SK-N-SH (cell line): Measurements from ENCODE around the gene DDX17. TPM values are rescaled to one million over a fixed set of nuclear protein-coding genes. Genes with fewer than 3 reads are reported as not detected.

ENCODE experiments used
- CTCF ChIA-PET: fragments of 300-600, 350-600 bp; formaldehyde crosslinking; extraction: SDS; loops from one replicate; lab custom pipeline; 2021; lab: Yijun Ruan, JAX
- POLR2A ChIA-PET: fragments of 350-600 bp; sonication (Branson Sonifier 250); formaldehyde crosslinking; extraction: SDS; loops from one replicate; lab custom pipeline; 2020; ENCODE audit warnings: antibody characterized with exemption, inconsistent platforms; lab: Yijun Ruan, JAX
- DNase-seq: peaks from one replicate; pipeline ENCODE4 v3.0.0; 2012
- H2AFZ ChIP-seq: fragments of 200-600 bp; sonication (generic); 2 replicates; pipeline ENCODE4 v1.8.1; 2016; ENCODE audit warnings: antibody characterized with exemption, mild to moderate bottlenecking, low read depth
- H3F3A ChIP-seq: fragments of 200-600 bp; sonication (generic); replicated peaks from 2 replicates; pipeline ENCODE3; 2016; ENCODE audit warnings: antibody characterized with exemption, mild to moderate bottlenecking; ENCODE audit not compliant: insufficient read depth
- H3K27ac ChIP-seq, 2 experiments: fragments of 200-500 bp in 1 of 2; fragments of 200-600 bp in 1 of 2; sonication (Bioruptor generic) in 1 of 2; sonication (generic), shearing (Covaris generic) in 1 of 2; 2 replicates each; pipeline versions ENCODE4 v1.5.1 to v1.6.1; 2014 to 2016; ENCODE audit warnings: low read depth in 2 of 2, inconsistent platforms in 1 of 2, low read length in 1 of 2, mild to moderate bottlenecking in 1 of 2, mixed read lengths in 1 of 2
- H3K27me3 ChIP-seq: fragments of 200-600 bp; sonication (generic), shearing (Covaris generic); 2 replicates; pipeline ENCODE4 v1.6.1; 2016; ENCODE audit warnings: mixed run types; ENCODE audit not compliant: insufficient read depth
- H3K36me3 ChIP-seq, 2 experiments: fragments of 200-500 bp in 1 of 2; fragments of 200-600 bp in 1 of 2; sonication (Bioruptor generic) in 1 of 2; sonication (generic) in 1 of 2; replicated peaks in 1 of 2; 2 replicates each; pipeline versions ENCODE3 to v1.5.1; 2014 to 2016; ENCODE audit warnings: low read length in 1 of 2, mild to moderate bottlenecking in 1 of 2; ENCODE audit not compliant: insufficient read depth in 2 of 2, control insufficient read depth in 1 of 2
- H3K4me1 ChIP-seq, 2 experiments: fragments of 200-500 bp in 1 of 2; fragments of 200-600 bp in 1 of 2; sonication (Bioruptor generic) in 1 of 2; sonication (generic), shearing (Covaris generic) in 1 of 2; 2 replicates each; pipeline versions ENCODE4 v1.5.1 to v1.6.1; 2014 to 2016; ENCODE audit warnings: low read depth in 1 of 2, low read length in 1 of 2, mixed run types in 1 of 2; ENCODE audit not compliant: insufficient read depth in 2 of 2, control insufficient read depth in 1 of 2
- H3K4me2 ChIP-seq: fragments of 200-600 bp; sonication (generic), shearing (Covaris generic); 2 replicates; pipeline ENCODE4 v1.6.1; 2017; ENCODE audit warnings: mixed run types
- H3K4me3 ChIP-seq, 2 experiments: fragments of 200-500 bp in 1 of 2; fragments of 200-600 bp in 1 of 2; sonication (Bioruptor generic) in 1 of 2; sonication (generic), shearing (Covaris generic) in 1 of 2; 2 replicates each; pipeline versions ENCODE4 v1.5.1 to v1.8.1; 2014 to 2016; ENCODE audit warnings: low read depth in 2 of 2, inconsistent platforms in 1 of 2, low read length in 1 of 2, mild to moderate bottlenecking in 1 of 2, mixed read lengths in 1 of 2, moderate library complexity in 1 of 2
- H3K79me2 ChIP-seq: fragments of 200-600 bp; sonication (generic); 2 replicates; pipeline ENCODE4 v1.8.1; 2017; ENCODE audit warnings: mild to moderate bottlenecking; ENCODE audit not compliant: insufficient read depth
- H3K9ac ChIP-seq: fragments of 200-600 bp; sonication (generic); 2 replicates; pipeline ENCODE4 v1.6.1; 2017; ENCODE audit warnings: mixed run types
- H3K9me2 ChIP-seq: fragments of 200-600 bp; sonication (generic); 2 replicates; pipeline ENCODE4 v1.6.1; 2017; ENCODE audit warnings: mixed run types
- H3K9me3 ChIP-seq: fragments of 200-600 bp; sonication (generic); 2 replicates; pipeline ENCODE4 v1.6.1; 2017; ENCODE audit warnings: mixed run types, mild to moderate bottlenecking, moderate library complexity
- H4K20me1 ChIP-seq: fragments of 200-600 bp; sonication (generic); 2 replicates; pipeline ENCODE4 v1.6.1; 2017; ENCODE audit warnings: mild to moderate bottlenecking, mixed run types; ENCODE audit not compliant: insufficient read depth
- ELF1 ChIP-seq: IDR thresholded peaks from 2 replicates; pipeline ENCODE4 v1.4.0; 2012
- FOSL2 ChIP-seq: IDR thresholded peaks from 2 replicates; pipeline ENCODE4 v1.4.0; 2012; ENCODE audit warnings: low read depth, mild to moderate bottlenecking, moderate library complexity, borderline replicate concordance
- GATA2 ChIP-seq: sonication (generic); formaldehyde crosslinking; IDR thresholded peaks from 2 replicates; pipeline ENCODE4 v1.5.0; 2020; ENCODE audit warnings: mild to moderate bottlenecking, missing genetic modification reagents
- JUND ChIP-seq: IDR thresholded peaks from 2 replicates; pipeline ENCODE4 v1.4.0; 2012
- MEF2A ChIP-seq: IDR thresholded peaks from 2 replicates; pipeline ENCODE4 v1.4.0; 2012; ENCODE audit warnings: low read depth, borderline replicate concordance
- MXI1 ChIP-seq: IDR thresholded peaks from 2 replicates; pipeline ENCODE4 v1.6.1; 2012; ENCODE audit warnings: mild to moderate bottlenecking, low read depth, low read length, improper control_type of control experiment
- POLR2AphosphoS5 ChIP-seq: IDR thresholded peaks from 2 replicates; pipeline ENCODE4 v1.6.1; 2012; ENCODE audit warnings: low read depth, low read length
- RAD21 ChIP-seq: IDR thresholded peaks from 2 replicates; pipeline ENCODE4 v1.6.1; 2012; ENCODE audit warnings: mild to moderate bottlenecking, low read length
- RCOR1 ChIP-seq: fragments of 150-350 bp; IDR thresholded peaks from 2 replicates; pipeline ENCODE4 v1.6.1; 2017; ENCODE audit warnings: antibody characterized with exemption, low read length
- RFX5 ChIP-seq: IDR thresholded peaks from 2 replicates; pipeline ENCODE4 v1.6.1; 2012; ENCODE audit warnings: mild to moderate bottlenecking, improper control_type of control experiment, low read length
- SIN3A ChIP-seq: IDR thresholded peaks from 2 replicates; pipeline ENCODE4 v1.6.1; 2012; ENCODE audit warnings: low read depth, mild to moderate bottlenecking, low read length, moderate library complexity, borderline replicate concordance
- SMC3 ChIP-seq: IDR thresholded peaks from 2 replicates; pipeline ENCODE4 v1.6.1; 2012; ENCODE audit warnings: low read depth, low read length, improper control_type of control experiment
- TAF1 ChIP-seq: IDR thresholded peaks from 2 replicates; pipeline ENCODE4 v1.6.1; 2012; ENCODE audit warnings: low read depth, mild to moderate bottlenecking, low read length, moderate library complexity, borderline replicate concordance
- TCF12 ChIP-seq: IDR thresholded peaks from 2 replicates; pipeline ENCODE4 v1.4.0; 2012
- WGBS: methylation state at CpG from one replicate; pipeline ENCODE4 v1.1.6; 2017; ENCODE audit warnings: low lambda C conversion rate; 5-methylcytosine and 5-hydroxymethylcytosine counted together
- polyA plus RNA-seq, 3 experiments: library from polyadenylated mRNA; depleted of rRNA; stranded (reverse); fragments of >200 nt; gene quantifications; 2 replicates each; pipeline ENCODE4 v1.2.3, GENCODE V29; 2012
- TF ChIP-seq, protein P1 (sequence below): fragments of 200-600 bp; sonication (generic); IDR thresholded peaks from 2 replicates; pipeline ENCODE4 v1.6.1; 2017; ENCODE audit warnings: antibody characterized with exemption, mild to moderate bottlenecking, moderate library complexity
- TF ChIP-seq, protein P2 (sequence below): IDR thresholded peaks from 2 replicates; pipeline ENCODE4 v1.4.0; 2012; ENCODE audit warnings: low read depth, borderline replicate concordance
- TF ChIP-seq, protein P3 (sequence below): fragments of 150-350 bp; IDR thresholded peaks from 2 replicates; pipeline ENCODE4 v1.6.1; 2016; ENCODE audit warnings: mild to moderate bottlenecking, low read depth, low read length

Gene DDX17
- polyA plus RNA-seq, 1 of the 3 experiments (the other 2 are of a cell fraction) = 111 TPM

DNA sequence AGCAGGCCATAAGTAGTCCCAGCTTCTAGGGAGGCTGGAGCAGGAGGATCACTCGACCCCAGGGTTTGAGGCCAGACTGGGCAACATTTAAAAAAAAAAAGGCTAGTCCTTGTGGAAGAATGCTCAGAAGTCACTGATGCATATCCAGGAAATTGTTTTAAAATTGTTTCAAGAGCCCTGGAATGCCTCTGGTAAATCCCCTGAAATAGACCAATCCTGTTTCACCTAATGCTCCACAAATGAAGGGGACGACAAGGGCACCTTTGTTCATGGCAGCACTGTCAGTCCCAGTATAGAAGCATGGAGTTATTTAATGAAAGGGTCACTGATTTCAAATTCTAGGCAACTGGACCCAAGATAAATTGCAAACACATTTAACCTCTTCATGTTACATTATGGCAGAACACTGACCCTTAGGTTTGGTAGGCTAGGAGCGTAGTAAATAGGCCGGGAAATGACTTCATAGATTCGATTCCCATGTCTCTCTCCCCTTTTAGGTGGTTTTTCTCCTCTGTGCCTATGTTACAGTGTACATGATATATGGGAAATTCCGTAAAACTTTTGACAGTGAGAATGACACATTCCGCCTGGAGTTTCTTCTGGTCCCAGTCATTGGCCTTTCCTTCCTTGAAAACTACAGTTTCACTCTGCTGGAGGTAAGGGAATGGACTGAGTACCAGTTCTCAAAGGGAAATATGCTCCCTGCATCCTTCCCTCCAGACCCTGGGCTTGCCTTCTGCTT, 26.8 kb downstream of the DDX17 start:
- Histone ChIP-seq H3K27ac (no peak overlapping the region), H3K4me3 (no peak overlapping the region), H3K4me2 (no peak overlapping the region), H3K9me3 (no peaks in the 10 kb centered on the region), H3K79me2 (no peaks in the 10 kb centered on the region), H3K36me3 (peaks cover 19 to 29% of the 10 kb centered on the region in 2 experiments), H3K9me2 (no peaks in the 10 kb centered on the region), H3K4me1 (no peaks in the 10 kb centered on the region), H3K9ac (no peak overlapping the region), H3F3A (peaks cover 14% of the 10 kb centered on the region), H2AFZ (no peak overlapping the region), H4K20me1 (no peaks in the 10 kb centered on the region), H3K27me3 (no peaks in the 10 kb centered on the region)
- no peak for DNase-seq
- ChIA-PET POLR2A (no interaction called here), CTCF (interaction anchor here (1.7 kb wide), 1 partner anchor 11 kb away, joined by 6 read pairs; the partner anchor contains the start of gene KDELR3)
- 78% methylated on average over 7 of the region's 7 CpGs for WGBS
- TF ChIP-seq RAD21 (no peak), SMC3 (no peak), TCF12 (no peak), SIN3A (no peak)
- TF ChIP-seq, protein P1, sequence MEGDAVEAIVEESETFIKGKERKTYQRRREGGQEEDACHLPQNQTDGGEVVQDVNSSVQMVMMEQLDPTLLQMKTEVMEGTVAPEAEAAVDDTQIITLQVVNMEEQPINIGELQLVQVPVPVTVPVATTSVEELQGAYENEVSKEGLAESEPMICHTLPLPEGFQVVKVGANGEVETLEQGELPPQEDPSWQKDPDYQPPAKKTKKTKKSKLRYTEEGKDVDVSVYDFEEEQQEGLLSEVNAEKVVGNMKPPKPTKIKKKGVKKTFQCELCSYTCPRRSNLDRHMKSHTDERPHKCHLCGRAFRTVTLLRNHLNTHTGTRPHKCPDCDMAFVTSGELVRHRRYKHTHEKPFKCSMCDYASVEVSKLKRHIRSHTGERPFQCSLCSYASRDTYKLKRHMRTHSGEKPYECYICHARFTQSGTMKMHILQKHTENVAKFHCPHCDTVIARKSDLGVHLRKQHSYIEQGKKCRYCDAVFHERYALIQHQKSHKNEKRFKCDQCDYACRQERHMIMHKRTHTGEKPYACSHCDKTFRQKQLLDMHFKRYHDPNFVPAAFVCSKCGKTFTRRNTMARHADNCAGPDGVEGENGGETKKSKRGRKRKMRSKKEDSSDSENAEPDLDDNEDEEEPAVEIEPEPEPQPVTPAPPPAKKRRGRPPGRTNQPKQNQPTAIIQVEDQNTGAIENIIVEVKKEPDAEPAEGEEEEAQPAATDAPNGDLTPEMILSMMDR = no peak

DNA sequence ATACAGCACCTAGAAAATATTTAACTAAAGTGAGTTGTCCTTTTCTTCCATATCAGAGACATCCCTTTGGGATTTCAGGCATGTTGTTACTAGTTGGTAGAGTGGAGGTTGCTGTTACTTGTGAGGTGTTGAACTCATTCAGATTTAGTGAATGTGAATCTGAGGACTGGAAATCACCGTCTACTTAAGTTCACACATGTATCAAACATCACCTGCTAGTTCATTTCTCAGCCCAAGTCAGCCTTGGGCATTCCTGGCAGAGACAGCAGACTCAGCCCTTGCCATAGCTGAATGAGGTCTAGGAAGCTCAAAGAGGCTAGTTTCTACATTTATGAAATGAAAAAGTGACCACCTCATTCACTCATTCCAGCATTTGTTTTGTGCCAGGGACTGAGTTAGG, 28.5 kb downstream of the DDX17 start:
- H3K27me3 ChIP-seq = no peaks in the 10 kb centered on the region
- no peaks in the 10 kb centered on the region for H3K4me1 ChIP-seq
- no peak overlapping the region for H3K4me3 ChIP-seq
- CTCF ChIA-PET = interaction anchor here (1.7 kb wide), 1 partner anchor 9 kb away, joined by 6 read pairs; the partner anchor contains the start of gene KDELR3
- WGBS = no CpG with 5 or more reads among the region's 1 CpG
- H3K9me3 ChIP-seq = no peaks in the 10 kb centered on the region
- H3K9ac ChIP-seq = no peak overlapping the region
- no peak overlapping the region for H2AFZ ChIP-seq
- H3K4me2 ChIP-seq = no peak overlapping the region
- H3K79me2 ChIP-seq = no peaks in the 10 kb centered on the region
- H3K36me3 ChIP-seq = peaks cover 8 to 12% of the 10 kb centered on the region in 2 experiments
- DNase-seq = no peak
- H4K20me1 ChIP-seq = no peaks in the 10 kb centered on the region
- peaks cover 11% of the 10 kb centered on the region for H3F3A ChIP-seq
- H3K9me2 ChIP-seq = no peaks in the 10 kb centered on the region
- POLR2A ChIA-PET = no interaction called here
- TF ChIP-seq TCF12 = no peak
- TF ChIP-seq GATA2 (CRISPR knock-in tag) = no peak
- H3K27ac ChIP-seq = no peak overlapping the region

DNA sequence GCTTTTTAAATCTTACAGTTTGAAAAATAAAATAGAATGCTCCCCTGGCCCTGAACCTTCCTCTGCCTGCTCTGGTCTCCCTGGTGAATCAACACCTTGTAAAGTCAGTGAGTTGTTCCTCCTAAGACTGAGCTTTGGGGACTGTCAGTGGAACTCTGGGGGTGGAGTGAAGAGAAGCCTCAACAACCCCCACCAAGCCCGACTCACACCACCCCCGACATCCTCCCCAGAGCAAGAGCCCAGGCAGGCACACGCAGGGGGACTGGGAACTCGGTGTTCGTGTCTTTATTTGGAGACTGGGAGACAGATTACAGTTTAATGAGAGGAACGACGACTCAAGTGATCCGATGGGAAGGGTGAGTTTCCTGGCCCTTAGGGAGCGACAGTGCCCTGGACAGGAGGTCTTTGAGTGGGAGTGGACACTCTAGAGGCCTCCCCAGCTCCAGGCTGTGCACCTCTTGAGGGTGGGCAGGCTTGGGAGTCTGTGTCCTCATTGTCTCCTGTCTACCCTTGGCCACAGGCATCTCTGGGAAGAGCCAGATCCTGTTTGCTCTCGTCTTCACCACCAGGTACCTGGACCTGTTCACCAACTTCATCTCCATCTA, 32.0 kb downstream of the DDX17 start:
- DNase-seq = no peak
- Histone ChIP-seq H3K27ac (no peak overlapping the region), H3K9me3 (no peaks in the 10 kb centered on the region), H3K9me2 (no peaks in the 10 kb centered on the region), H3K36me3 (no peaks in the 10 kb centered on the region), H4K20me1 (no peaks in the 10 kb centered on the region), H2AFZ (no peak overlapping the region), H3K9ac (no peak overlapping the region), H3F3A (no peaks in the 10 kb centered on the region), H3K79me2 (no peaks in the 10 kb centered on the region), H3K4me3 (no peak overlapping the region), H3K4me2 (no peak overlapping the region), H3K4me1 (no peaks in the 10 kb centered on the region), H3K27me3 (no peaks in the 10 kb centered on the region)
- WGBS = 80% methylated on average over 1 of the region's 10 CpGs
- ChIA-PET CTCF (no interaction called here), POLR2A (no interaction called here)
- TF ChIP-seq POLR2AphosphoS5 = no peak
- no peak for TF ChIP-seq MEF2A
- TF ChIP-seq, protein P2, sequence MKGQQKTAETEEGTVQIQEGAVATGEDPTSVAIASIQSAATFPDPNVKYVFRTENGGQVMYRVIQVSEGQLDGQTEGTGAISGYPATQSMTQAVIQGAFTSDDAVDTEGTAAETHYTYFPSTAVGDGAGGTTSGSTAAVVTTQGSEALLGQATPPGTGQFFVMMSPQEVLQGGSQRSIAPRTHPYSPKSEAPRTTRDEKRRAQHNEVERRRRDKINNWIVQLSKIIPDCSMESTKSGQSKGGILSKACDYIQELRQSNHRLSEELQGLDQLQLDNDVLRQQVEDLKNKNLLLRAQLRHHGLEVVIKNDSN = no peak
- no peak for TF ChIP-seq SIN3A
- TF ChIP-seq TCF12 = no peak
- TF ChIP-seq RCOR1 = no peak
- TF ChIP-seq MXI1 = no peak
- TF ChIP-seq RFX5 = no peak
- TF ChIP-seq JUND = no peak
- TF ChIP-seq ELF1 = no peak
- TF ChIP-seq TAF1 = no peak
- TF ChIP-seq GATA2 (CRISPR knock-in tag) = no peak
- TF ChIP-seq FOSL2 = no peak
- TF ChIP-seq, protein P3, sequence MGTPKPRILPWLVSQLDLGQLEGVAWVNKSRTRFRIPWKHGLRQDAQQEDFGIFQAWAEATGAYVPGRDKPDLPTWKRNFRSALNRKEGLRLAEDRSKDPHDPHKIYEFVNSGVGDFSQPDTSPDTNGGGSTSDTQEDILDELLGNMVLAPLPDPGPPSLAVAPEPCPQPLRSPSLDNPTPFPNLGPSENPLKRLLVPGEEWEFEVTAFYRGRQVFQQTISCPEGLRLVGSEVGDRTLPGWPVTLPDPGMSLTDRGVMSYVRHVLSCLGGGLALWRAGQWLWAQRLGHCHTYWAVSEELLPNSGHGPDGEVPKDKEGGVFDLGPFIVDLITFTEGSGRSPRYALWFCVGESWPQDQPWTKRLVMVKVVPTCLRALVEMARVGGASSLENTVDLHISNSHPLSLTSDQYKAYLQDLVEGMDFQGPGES = no peak
